ENCODE results near the gene B4GALNT4.
"Not testable (repeated sequence)": the region's sequence is repeated elsewhere in the genome, so short reads cannot be mapped to it uniquely, and the experiment has no call there.

Gene B4GALNT4

DNA sequence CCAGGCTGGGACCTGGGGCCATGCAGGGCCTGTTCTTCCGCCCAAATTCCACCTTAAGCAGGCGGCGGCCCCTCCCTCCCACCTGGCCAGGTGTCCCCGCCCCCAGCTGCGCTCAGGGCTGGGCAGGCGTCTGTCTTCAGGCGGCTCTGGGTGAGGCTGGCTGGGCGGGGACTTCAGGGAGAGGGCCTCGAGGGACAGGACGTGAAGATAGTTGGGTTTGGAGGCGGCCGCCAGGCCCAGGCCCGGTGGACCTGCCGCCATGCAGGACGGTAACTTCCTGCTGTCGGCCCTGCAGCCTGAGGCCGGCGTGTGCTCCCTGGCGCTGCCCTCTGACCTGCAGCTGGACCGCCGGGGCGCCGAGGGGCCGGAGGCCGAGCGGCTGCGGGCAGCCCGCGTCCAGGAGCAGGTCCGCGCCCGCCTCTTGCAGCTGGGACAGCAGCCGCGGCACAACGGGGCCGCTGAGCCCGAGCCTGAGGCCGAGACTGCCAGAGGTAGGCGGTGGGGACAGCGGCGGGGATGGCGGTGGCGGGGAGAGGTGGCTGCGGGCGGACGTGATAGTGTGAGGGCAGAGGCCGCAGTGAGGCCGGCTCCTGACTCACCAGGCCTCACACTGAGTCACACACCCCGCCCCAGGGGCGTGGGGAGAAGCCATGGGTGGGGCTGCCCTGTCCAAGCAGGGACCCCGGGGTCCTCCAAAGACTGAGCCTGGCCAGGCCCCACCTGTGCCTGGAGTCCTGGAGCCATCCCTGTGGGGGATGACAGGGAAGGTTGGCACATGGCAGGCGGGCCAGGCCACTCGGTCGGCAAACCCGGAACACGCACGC, 24.9 kb downstream of the B4GALNT4 start, which contains the start of gene PKP3:
Gene PKP3 (plus strand): TSS at position 176 of the 824 bp plus-strand sequence. CDS start 84 bp downstream, at position 260.
- DNase-seq, result peak; percentile 98

DNA sequence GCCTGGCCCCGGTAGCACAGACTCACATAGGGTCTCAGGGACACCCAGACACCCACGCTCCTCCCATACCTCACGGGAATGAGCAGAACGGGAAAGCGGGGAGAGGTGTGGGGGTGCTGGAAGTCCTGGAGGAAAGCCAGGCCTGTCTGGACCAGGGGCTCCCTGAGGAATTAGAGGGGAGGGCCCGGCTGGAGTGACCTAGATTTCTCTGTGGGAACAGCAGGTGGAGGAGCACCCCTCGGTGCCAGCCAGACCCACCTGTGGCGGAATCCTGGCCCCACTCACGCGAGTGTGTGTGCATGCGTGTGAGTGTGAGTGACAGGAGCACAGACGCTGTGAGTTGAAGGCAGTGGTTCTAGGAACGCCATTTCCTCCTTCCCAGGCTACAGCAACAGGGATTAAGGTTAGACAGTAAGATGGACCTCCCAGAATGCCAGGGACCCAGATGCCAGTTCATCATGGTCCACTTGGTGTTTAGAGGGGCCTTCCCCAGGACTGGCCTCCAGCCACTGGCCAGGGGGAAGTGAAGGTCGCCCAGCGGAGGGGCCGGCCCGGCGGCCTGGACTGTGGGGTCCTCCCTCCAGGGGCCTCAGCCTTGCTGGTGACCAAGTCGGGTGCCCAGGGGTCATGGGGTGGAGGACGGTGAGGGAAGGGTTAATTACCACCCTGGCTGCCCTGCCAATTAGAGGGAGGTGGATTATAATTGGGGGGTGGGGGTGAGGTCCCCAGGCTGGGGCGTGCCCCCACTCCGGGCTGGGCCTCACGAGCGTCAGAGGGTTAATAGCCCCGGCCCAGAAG, 25.8 kb downstream of the B4GALNT4 start:
- DNase-seq, result no peak

DNA sequence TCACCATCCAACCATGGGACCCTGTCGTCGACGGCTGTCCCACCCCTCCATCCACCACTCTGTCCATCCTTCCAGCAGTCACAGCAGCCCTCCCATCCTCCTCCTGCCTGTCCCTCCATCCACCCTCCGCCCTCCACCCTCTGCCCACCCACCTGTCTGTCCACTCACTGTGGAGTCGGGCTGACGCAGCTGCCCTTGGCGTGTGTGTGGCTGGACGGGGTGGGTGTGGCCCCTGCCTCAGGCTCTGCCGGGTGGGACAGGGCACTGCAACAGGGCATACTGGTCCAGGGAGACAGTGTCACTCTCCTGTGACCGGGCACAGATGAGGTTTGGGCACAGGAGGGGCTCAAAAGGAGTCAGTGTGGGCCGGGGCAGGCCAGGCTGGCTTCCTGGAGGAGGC, 26.6 kb downstream of the B4GALNT4 start:
- DNase-seq, result no peak

DNA sequence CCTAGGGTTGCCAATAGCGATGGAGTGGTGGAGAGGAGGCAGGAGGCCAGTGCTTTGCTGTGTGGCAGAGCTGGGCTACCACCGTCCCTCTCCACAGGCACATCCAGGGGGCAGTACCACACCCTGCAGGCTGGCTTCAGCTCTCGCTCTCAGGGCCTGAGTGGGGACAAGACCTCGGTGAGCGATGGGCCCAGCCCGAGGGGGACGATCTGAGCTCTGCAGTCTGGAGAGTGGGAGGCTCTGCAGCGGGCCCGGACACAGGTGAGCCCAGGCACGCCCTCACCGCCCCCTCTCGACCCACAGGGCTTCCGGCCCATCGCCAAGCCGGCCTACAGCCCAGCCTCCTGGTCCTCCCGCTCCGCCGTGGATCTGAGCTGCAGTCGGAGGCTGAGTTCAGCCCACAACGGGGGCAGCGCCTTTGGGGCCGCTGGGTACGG, 27.2 kb downstream of the B4GALNT4 start:
- DNase-seq, result peak; percentile 100

DNA sequence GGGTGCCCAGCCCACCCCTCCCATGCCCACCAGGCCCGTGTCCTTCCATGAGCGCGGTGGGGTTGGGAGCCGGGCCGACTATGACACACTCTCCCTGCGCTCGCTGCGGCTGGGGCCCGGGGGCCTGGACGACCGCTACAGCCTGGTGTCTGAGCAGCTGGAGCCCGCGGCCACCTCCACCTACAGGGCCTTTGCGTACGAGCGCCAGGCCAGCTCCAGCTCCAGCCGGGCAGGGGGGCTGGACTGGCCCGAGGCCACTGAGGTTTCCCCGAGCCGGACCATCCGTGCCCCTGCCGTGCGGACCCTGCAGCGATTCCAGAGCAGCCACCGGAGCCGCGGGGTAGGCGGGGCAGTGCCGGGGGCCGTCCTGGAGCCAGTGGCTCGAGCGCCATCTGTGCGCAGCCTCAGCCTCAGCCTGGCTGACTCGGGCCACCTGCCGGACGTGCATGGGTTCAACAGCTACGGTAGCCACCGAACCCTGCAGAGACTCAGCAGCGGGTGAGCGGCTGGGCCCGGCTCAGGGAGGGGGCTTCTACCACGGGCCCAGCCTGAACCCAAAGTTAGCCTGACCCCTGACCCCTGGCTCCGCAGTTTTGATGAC, 27.7 kb downstream of the B4GALNT4 start:
- no peak for DNase-seq

DNA sequence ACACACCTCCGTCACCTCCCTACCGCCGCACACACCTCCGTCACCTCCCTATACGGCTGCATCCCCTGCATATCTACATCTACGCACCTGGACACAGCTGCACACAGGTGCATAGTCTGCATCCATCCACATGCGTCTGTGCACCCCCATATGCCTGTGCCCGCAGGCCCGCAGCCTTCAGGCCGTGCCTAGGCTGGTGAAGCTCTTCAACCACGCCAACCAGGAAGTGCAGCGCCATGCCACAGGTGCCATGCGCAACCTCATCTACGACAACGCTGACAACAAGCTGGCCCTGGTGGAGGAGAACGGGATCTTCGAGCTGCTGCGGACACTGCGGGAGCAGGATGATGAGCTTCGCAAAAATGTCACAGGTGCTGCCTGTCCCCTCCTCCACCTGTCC, 29.5 kb downstream of the B4GALNT4 start:
- DNase-seq, result peak; percentile 86

DNA sequence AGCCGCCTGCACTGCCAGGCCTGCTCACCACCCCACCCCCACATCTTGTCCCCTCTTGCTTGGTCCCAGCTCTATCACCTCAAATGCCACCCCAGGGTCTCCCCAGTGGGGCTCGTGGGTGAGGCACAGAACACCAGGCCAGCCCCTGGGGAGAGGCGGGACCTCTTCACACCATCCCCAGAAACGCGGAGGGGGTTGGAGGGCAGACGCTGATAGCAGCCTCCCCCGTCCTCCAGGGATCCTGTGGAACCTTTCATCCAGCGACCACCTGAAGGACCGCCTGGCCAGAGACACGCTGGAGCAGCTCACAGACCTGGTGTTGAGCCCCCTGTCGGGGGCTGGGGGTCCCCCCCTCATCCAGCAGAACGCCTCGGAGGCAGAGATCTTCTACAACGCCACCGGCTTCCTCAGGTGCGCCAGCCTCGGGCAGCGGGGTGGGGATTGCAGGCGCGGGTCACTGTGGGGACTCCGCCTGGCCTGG, 30.5 kb downstream of the B4GALNT4 start:
- DNase-seq, result no peak

DNA sequence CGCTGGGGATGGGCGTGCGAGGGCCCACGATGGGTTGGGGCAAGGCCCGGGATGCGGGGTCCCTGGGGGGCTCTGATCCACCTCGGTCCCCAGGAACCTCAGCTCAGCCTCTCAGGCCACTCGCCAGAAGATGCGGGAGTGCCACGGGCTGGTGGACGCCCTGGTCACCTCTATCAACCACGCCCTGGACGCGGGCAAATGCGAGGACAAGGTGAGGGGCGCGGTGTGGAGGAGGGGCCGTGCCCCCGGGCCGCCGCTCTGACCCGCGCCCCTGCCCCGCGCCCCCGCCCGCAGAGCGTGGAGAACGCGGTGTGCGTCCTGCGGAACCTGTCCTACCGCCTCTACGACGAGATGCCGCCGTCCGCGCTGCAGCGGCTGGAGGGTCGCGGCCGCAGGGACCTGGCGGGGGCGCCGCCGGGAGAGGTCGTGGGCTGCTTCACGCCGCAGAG, 31.0 kb downstream of the B4GALNT4 start:
- no peak for DNase-seq

DNA sequence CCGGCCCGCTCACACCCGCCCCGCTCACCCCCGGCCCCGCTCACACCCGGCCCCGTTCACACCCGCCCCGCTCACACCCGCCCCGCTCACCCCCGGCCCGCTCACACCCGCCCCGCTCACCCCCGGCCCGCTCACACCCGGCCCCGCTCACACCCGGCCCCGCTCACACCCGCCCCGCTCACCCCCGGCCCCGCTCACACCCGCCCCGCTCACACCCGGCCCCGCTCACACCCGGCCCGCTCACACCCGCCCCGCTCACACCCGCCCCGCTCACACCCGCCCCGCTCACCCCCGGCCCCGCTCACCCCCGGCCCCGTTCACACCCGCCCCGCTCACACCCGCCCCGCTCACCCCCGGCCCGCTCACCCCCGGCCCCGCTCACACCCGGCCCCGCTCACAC, 31.9 kb downstream of the B4GALNT4 start:
- not testable (repeated sequence) for DNase-seq

DNA sequence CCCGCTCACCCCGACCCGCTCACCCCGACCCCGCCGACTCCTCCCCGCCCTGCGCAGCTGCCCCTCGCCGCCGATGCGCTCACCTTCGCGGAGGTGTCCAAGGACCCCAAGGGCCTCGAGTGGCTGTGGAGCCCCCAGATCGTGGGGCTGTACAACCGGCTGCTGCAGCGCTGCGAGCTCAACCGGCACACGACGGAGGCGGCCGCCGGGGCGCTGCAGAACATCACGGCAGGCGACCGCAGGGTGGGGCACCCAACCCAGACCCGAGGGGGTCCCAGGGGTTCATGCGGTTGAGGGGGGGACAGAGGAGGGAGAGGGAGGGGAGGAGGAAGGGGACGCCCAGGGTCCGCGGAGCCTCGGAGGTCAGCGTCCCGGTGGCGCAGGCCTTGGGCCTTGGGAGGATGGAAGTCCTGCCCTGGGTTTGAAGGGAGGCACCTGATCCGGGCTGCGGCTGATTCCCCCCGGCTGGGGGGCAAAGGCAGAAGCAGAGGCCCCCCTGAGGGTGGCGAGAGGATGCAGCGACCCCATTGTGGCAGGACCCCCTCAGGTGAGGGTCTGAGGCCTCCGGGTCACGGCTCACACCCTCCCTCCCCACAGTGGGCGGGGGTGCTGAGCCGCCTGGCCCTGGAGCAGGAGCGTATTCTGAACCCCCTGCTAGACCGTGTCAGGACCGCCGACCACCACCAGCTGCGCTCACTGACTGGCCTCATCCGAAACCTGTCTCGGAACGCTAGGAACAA, 33.9 kb downstream of the B4GALNT4 start:
- no peak for DNase-seq

DNA sequence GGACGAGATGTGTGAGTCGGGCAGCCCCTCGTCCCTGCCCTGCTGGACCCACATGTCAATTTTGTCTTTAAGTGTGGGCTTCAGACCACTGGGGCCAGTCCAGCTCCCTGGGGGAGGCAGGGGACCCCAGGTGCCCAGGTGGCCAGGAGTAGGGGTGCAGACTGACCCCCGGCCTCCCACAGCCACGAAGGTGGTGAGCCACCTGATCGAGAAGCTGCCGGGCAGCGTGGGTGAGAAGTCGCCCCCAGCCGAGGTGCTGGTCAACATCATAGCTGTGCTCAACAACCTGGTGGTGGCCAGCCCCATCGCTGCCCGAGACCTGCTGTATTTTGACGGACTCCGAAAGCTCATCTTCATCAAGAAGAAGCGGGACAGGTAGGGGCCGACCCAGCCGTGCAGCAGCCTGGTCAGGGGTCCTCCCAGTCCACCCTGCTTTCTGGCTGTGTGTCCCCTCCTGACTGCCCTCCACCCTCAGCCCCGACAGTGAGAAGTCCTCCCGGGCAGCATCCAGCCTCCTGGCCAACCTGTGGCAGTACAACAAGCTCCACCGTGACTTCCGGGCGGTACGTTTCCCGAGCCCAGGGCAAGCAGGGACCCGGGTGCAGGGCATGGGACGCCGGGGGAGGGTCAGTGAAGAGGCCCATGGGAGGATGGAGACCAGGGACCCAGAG, 34.6 kb downstream of the B4GALNT4 start:
- no peak for DNase-seq

DNA sequence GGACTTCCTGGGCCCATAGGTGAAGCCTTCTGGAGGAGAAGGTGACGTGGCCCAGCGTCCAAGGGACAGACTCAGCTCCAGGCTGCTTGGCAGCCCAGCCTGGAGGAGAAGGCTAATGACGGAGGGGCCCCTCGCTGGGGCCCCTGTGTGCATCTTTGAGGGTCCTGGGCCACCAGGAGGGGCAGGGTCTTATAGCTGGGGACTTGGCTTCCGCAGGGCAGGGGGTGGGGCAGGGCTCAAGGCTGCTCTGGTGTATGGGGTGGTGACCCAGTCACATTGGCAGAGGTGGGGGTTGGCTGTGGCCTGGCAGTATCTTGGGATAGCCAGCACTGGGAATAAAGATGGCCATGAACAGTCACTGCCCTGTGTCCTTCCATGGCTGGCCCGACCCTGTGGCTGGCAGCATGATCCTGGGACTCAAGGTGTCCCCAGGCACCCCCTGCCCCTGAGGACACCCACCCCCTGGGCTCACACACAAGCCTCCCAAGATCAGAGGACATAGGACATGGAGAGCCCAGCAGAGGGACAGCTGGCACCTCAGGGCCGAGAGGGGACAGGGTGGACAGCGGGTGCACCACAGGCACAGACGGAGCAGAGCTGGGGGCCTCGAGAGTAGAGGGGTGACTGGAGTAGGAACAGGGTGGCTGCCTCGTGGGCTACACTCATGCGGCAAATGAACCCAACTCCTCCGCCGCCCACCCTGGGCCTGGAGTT, 35.4 kb downstream of the B4GALNT4 start:
- no peak for DNase-seq

DNA sequence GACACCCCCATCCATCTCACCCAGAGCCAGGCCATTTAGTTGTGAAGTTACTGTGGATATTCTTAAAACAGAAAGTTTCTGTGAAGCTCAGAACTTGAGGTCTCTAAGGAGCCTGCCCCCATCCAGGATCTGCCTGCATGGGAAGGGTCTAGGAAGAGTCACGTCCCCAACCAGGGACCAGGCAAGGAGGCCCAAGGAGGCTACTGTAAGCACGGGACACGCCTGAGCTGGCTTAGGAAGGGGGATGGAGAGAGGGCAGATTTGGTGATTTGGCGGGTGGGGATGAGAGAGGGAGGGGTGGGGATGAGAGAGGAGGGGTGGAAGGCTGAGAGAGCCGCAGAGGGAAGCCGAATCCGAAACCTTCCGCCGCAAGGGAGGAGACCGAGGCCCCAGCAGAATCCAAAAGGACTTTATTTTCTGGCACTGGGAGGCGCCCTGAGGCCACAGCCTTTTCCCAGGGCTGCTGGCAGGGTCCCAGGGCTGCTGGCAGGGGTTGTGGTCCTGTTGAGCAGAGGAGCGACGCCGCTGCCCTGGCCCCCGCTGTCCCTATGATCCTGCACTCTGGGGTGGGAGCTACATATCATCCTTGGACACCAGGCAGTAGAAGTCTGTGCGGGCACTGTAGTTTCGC, 36.1 kb downstream of the B4GALNT4 start:
- DNase-seq, result no peak

DNA sequence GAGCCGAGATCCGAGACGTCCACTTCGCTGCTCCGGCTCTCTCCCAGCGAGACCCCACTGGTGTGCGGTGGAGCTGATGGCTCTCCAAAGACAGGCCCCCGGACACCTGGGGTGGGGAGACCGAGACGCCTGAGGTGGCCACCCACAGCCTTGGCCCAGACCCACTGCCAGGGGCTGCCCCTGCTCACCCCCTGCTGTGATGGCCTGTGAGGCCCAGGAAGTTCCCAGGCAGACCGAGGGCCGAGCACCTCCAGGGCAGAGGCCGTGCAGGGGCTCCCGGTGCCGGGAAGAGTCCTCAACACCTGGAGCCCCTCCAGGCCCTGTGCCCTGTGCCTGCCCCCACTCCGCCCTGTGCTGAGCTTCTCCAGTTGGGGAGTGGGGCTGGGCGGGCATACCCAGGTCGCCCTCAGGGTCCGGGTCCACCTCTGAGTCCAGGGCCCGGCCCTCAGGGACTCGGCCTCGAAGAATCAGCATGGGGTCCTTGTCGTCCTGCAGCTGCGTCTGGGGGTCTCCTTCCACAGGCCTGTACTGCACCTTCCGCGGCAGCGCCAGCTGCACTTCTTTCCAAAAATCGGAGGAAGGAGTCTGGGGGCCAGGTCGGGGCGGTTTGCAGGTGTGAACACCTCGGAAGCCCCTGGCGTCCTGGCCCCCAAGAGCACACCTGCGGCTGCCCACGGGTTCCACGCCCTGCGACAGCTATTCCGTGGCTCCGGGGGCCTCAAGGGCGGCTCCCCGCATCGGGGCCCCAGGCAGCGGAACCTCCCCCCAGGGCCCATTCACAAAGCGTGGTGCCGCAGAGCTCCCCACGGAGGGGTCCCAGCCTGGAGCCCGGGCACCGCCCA, 36.9 kb downstream of the B4GALNT4 start:
- no peak for DNase-seq

DNA sequence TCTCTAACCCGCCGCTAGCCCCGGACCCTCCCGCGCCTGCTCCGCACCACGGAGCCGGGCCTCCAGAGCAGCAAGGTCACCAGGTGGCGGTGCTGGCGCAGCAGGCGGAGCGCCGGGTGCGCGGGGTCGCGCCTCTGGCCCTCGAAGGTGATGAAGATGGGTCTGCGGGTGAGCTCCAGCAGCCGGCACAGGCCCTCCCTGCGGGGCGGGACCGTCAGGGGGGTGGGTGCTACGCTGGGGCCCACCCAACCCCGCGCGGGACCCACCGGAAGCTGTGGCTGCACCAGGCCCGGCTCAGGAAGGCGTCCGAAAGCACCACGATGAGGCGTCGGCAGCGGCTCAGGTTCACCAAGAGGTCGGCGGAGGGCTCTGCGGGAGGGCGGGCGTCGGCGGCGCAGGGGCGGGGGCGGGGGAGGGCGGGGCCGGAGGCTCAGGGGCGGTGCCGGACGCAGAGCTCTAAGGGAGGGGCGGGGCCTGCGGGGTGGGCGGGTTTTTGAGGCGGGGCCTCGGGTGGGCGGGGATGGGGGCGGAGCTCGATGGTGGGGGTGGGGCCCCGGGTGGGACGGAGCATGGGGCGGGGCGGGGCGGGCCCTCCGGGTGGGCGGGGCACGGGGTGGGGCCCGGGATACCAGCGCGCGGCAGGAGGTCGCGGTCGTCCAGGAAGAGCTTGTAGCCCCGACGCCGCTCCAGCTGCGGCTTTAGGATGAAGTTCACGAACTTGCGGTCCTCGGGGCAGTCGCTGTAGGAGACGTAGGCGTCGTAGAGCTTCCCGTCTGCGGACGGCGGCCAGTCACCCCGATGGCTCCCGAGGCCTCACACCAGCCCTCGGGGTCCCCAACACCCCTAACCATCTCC, 37.7 kb downstream of the B4GALNT4 start:
- DNase-seq, result peak; percentile 86

DNA sequence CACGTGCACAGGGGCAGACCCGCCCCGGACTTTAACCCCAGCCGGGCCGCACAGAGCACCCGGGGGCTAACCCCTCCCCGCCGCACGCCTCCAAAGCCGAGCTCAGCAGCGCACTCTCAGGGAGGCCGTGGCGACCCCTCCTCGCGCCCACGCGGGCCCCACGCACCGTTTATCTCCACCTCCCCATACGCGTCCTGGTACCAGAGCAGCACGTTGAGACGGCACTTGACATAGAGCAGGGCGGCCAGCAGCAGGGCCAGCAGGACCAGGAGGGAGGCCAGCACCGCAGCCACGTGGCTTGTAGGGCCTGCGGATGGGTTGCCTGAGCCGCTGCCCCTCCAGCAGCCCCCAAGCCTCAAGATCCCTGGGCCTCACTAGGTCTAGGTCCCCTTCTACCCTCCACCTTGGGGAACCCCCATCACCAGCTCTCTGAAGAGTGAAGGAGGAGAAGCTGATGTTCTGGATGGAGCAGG, 38.4 kb downstream of the B4GALNT4 start:
- no peak for DNase-seq

DNA sequence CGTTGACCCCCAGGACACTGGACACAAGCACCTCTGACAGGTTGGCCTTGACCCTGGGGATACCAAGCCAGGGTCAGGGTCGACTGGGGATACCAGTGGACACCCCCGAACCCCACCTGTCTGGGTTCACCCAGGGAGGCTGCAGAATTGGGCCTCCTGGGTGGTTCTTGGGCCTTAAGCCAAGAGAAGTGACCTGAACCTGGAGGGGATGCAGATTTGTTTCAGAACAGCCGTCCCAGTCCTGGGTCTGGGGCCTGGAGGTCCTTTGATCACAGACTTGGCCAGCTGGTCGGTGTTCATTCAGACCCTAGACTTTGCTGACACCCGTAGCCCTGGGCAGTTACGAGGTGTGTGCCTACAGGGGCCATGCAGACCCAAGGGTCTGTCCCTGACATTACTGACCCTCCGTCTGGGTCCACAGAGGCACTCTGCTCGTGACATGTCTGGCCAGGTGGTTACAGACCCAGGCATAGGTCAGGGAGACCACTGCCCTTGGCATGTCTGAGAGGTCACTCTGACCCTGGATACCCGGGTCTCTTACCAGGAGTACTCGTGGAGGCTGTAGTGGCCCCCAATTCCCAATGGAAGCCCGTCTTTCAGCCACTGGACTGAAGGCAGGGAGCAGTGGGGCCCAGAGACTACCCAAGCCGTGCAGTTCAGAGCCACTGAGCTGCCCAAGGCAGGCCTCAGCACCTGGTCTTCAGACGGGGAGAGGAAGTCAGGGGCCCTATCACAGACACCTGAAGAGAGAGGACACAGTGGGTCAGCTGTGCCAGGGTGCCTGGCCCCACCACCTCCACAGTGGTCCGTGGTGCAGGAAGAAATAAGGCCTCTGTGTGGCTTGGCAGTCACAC, 39.1 kb downstream of the B4GALNT4 start:
- no peak for DNase-seq

Data from 8988T (cell line).